ENCODE measurements around the gene PPP6R1.

DNA sequence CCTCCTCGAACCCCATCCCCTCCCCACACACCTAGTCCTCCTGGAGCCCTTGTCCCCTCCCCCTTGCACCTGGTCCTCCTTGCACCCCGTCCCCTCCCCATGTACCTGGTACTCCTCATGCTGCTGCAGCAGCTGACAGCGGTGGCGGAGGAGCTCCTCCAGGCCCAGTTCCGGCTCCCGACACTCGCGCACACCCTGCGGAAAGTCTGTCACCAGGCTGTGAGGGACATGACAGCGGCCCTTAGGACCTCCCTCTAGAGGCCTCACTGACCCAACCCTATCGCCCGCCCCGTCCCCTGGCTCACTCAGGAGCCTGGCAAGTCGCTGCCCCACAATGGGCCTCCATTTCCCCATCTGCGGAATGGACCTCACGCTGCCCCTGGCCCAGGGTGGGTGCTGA lies 6.4 kb upstream of the PPP6R1 start:
- TF ChIP-seq, protein P1, sequence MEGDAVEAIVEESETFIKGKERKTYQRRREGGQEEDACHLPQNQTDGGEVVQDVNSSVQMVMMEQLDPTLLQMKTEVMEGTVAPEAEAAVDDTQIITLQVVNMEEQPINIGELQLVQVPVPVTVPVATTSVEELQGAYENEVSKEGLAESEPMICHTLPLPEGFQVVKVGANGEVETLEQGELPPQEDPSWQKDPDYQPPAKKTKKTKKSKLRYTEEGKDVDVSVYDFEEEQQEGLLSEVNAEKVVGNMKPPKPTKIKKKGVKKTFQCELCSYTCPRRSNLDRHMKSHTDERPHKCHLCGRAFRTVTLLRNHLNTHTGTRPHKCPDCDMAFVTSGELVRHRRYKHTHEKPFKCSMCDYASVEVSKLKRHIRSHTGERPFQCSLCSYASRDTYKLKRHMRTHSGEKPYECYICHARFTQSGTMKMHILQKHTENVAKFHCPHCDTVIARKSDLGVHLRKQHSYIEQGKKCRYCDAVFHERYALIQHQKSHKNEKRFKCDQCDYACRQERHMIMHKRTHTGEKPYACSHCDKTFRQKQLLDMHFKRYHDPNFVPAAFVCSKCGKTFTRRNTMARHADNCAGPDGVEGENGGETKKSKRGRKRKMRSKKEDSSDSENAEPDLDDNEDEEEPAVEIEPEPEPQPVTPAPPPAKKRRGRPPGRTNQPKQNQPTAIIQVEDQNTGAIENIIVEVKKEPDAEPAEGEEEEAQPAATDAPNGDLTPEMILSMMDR (IDR thresholded peaks at IDR 0.05; ENCODE audit: poor library complexity): no peak
- no peak for TF ChIP-seq EZH2phosphoT487 (IDR thresholded peaks at IDR 0.05; ENCODE audit: low read depth, severe bottlenecking, unreplicated experiment)

All from hepatocyte (in vitro differentiated cells).